ENCODE data around the gene SYT9.

GRCh38 chr11:7416080-7416479 lies 164.4 kb downstream of the SYT9 start:
- TF ChIP-seq NFIC (IDR thresholded peaks at IDR 0.05): no peak
- TF ChIP-seq MAX (IDR thresholded peaks at IDR 0.05): no peak
- TF ChIP-seq TAF1 (IDR thresholded peaks at IDR 0.05; ENCODE audit: low read depth): no peak
